ENCODE results near the gene SHLD2.
"Not testable (repeated sequence)": the region's sequence is repeated elsewhere in the genome, so short reads cannot be mapped to it uniquely, and the experiment has no call there.

The SHLD2 gene, protein sequence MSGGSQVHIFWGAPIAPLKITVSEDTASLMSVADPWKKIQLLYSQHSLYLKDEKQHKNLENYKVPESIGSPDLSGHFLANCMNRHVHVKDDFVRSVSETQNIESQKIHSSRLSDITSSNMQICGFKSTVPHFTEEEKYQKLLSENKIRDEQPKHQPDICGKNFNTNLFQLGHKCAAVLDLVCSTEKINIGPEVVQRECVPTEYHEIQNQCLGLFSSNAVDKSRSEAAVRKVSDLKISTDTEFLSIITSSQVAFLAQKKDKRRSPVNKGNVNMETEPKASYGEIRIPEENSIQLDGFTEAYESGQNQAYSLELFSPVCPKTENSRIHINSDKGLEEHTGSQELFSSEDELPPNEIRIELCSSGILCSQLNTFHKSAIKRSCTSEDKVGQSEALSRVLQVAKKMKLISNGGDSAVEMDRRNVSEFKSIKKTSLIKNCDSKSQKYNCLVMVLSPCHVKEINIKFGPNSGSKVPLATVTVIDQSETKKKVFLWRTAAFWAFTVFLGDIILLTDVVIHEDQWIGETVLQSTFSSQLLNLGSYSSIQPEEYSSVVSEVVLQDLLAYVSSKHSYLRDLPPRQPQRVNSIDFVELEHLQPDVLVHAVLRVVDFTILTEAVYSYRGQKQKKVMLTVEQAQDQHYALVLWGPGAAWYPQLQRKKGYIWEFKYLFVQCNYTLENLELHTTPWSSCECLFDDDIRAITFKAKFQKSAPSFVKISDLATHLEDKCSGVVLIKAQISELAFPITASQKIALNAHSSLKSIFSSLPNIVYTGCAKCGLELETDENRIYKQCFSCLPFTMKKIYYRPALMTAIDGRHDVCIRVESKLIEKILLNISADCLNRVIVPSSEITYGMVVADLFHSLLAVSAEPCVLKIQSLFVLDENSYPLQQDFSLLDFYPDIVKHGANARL

DNA sequence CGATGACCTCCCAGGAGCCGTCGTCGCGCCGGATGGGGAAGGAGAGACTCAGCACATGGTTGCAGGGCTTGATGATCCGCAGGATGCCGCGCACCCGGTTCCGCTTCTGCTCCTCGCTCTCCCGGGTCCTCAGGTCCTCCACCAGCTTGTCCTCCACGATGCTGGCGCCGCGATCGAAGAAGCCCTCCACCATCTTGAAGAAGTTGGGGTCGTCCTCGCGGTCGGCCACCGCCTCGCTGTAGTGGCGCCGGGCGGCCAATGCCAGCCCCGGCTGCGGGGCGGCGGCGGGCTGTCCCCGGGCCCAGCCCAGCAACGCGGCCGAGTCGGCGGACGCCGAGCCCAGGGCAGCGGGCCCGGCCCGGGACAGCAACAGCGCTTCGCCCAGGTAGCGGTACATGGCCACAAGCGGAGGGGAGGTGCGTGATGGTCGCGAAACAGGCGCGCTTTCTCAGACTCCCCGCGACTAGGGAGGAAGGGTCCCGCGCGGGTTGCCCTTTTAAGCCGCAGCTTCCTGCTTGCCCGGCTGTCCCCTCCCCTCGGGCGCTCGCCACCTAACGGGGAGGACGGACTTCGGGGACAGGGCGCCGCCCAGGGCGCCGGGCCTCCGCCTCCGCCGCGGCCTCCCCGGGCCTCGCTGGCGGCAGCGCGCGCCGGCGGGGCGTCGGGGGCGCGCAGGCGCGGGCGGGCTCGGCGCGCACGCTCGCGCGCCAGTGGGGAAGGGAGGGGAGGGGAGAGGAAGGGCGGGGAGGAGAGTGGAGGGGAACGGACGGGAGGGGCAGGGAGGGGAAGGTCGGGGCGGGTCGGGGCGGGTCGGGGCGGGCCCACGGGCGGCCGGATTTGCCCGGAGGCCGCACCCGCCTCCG lies at the start of gene SHLD2, which contains the start of gene GLUD1:
Gene SHLD2, plus strand, starts transcription at position 834 of the 863 bp plus-strand sequence. CDS start 56,149 bp downstream, outside the sequence.
Gene GLUD1, minus strand, starts transcription at position 471 of the 863 bp plus-strand sequence. Its CDS starts 74 bp downstream, at position 397.
- peak; percentile 74 for DNase-seq (ENCODE audit: low read depth)

DNA sequence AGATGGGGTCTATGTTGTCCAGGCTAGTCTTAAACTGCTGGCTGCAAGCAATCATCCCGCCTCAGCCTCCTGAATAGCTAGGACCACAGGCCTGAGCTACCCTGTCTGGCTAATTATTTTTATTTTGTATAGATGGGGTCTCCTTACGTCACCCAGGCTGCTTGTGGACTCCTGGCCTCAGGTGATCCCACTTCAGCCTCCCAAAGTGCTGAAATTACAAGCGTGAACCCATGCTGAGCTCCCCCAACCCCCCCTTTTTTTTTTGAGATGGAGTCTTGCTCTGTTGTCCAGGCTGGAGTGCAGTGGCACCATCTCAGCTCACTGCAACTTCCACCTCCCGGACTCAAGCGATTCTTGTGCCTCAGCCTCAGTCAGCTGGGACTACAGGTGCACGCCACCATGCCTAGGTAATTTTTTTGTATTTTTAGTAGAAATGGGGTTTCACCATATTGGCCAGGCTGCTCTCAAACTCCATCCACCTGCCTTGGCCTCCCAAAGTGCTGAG lies 49.5 kb upstream of the SHLD2 start:
- no peak for DNase-seq (ENCODE audit: low read depth)

DNA sequence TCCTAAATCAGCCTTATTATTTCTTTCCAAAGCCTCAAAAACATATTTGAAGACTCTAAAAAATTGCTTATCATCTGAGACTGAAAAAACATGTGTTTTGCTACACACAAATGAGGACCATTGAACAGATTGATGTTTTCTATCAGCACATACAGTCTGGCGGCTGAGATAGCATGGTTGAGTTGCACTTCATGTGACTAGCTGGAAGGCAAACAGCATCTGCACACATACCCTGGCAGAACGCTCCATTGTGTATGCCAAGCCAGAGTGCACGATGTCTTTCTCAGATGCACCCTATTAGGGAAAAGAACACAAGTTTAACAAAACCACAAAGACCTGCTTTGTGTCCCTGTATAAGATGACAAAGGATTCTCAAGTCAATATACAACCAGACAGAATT lies 41.9 kb upstream of the SHLD2 start:
- no peak for DNase-seq (ENCODE audit: low read depth)

DNA sequence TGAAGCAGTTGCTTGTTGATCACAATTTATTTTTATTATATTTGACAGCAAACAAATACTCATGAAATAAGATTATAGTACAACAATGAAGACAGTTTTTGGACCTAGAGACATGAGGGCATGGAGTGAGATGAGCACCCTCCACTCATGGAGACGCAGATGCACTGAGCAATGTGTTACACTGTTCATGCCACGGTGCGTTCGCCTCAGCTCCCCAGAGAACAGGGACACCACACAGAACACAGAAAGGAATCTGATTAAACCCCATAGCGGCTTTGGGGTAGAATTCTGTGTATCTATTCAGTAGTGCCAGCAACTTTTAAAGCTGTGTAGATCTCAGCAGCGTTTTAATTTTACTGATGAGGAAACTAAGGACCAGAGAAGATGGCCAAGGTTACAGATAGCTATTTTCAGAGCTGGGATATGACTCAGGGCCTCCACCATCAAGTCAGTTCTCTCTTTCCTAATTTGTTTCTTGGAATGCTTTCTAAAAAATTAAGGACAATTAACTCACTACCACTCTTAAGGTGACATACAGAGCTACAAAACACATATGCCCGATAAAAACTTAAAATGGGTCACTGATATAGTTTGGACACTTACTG lies 41.3 kb upstream of the SHLD2 start:
- DNase-seq (ENCODE audit: low read depth): no peak

DNA sequence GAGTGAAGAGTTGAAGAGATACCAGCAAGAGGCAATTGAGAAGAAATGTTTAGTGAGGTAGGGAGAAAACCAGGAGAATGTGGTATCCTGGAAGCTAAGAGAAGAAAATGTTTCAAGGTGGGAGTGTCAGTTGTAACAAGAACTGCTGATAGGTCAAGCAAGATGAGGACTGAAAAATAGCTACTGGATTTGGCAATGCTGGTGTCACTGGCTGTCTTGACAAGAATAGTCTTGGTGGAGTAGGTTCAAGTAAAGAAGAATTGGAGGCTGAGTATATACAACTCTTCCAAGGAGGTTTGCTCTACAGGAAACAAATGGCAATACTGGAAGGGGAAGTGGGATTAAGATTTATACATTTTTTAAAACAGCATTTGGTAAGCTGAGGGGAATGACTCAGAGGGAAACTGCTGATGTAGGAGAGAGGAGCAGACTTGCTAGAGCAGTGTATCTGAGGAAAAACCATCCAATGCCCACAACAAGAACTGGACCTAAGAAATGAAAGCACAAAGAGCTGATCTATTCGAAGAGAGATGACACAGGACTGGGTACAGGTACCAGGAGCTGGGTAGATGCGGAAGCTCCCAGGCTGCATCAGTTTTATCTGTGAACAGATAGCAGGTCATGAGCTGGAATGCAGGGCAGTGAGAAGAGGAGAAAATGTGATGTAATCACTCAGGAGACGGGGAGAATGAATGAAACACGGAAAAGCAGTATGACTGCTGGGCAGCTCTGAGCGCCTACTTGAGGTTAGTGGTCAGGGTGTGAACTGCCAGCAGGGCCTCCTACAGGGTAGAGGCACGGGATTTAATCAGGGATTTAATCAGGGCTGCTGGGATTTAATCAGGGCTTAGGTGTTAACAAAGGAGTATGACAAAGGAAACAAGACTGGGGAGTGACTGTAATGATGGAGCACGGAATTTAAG lies 40.4 kb upstream of the SHLD2 start:
- no peak for DNase-seq (ENCODE audit: low read depth)

DNA sequence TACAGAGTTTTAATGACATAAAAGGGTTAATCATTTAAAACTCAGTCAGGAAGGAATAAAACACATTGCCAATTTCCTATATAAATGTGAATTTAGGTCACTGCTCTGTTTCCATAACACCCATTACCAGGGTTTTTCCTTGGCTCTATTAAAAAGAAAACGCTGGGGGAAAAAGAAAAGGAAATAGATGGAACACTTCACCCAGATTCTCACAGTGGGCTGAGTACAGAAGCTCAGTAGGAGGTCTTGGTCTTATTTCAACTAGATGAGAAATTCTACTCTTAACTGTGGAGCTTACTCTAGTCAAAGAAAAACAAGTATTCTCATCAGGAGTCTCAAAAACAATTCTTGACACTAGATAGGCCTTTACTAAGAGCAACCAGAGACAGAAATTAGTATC lies 36.8 kb upstream of the SHLD2 start:
- no peak for DNase-seq (ENCODE audit: low read depth)

DNA sequence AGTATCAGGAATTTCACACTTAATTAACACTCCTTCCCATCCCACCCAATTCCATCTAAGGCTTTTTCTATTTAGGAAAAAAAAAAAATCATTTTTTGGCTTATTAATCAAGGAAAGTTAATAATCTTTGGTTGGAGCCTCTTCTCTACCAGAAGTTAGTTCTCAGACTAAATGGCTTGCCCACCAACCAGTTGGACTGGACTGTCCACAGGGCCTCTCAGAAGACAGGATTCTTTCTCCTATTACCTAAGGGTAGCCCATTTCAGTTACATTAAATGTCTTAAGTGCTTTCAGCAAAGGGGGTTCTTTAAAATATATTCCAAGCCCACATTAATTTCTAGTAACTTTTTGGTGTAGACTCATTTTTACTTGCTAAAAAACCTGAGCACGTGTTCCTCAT lies 35.6 kb upstream of the SHLD2 start:
- DNase-seq (ENCODE audit: low read depth): no peak

DNA sequence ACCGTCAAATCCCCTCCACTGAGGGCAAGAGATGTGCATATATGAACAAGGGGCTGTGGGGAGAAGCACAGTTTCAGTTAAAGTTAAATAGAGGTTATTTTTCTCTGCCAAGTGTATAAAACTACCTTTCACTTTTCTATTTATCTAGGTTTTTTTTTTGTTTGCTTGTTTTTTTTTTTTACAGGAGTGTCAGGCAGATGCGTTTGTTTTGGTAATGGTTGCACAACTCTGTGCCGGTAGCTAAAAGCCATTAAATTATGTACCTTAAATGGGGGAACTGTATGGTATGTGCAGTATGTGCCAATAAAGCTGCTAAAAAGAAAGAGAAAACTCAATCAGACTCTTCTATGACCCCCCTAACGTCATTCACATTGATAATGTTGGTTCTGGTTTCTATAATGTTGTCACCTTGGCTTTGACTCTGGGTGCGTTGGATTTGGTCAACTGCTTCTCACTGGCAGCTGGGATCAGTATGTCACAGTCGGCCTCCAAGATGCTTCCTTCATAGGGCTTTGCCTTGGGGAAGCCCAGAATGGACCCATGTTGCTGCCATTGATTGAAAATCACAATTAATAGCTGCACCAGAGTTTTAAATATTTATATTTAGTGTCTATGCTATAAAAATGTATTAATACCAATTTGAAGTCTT lies 34.6 kb upstream of the SHLD2 start:
- DNase-seq (ENCODE audit: low read depth): no peak

DNA sequence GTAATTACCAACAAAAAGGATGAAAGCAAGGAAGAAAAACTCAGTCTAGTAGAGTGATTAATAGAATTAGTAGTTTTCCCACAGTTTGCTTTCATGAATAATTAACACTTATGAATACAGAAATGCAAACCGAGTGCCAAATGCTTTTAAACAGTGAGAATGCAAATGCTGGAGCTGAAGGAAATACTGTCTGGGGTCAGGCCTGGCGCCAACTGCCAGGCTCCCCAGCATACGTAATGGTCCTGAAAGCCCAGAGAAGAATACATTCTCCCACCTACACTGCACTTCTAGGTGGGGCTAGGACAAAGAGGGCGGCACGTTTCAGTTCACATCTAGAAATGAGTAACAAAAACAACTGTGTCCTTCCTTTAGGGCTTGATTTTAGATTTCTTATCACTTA lies 30.4 kb upstream of the SHLD2 start:
- no peak for DNase-seq (ENCODE audit: low read depth)

DNA sequence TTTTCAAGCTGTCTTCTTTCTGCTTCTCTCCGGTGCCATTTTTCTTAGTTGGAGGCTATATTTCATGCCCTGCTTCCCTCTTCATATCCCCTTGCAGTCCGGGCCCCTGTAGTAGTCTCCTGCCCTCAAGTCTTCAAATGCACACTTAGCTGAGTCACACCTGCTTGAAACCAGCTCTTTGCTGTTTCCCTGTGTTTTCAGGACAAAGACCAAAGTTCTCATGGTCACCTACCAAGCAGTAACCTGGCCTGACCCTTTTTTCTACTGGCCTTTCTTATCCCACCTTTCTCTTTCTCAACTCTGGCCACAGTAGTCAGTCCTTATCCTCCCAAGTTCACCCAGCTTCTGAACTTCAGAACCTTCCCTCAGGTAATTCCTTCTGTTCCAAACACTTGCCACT lies 28.8 kb upstream of the SHLD2 start:
- DNase-seq (ENCODE audit: low read depth): no peak

DNA sequence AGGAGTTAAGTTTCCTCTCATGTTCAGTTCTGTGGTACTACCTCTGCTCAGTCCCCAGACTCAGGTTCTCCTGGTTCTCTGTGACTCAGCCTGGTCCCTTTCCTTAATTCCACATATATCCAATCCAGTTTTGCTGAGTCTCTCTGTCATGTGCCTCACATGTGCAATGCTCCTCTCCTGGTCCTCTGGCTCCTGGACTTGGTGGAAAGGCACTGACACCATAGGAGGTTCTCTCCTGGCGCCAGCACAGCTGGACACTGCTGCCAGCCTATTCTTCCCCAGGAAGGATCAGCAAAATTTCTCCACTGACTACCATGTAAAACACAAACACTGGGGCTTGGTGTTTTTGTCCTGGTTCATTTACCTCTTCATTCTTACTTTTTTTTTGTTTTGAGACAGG lies 28.1 kb upstream of the SHLD2 start:
- no peak for DNase-seq (ENCODE audit: low read depth)

DNA sequence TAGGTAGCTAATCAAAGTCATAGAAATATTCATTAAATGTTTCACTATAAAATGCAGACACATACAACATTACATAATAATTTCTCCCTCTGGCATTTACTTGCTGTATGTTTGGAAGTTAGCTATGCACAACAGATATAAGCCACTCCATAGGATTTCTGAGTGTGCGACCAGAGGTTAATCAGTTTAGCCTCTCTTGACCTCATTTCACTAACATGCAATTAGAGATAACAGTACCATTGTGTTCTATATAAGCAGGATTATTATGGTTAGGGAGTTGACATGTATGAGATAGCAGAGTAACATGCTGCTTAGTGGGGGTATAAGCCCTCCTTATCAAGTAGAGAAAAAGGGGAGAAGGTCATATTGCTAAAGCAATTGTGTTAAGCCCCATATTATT lies 26.7 kb upstream of the SHLD2 start:
- DNase-seq (ENCODE audit: low read depth): no peak

DNA sequence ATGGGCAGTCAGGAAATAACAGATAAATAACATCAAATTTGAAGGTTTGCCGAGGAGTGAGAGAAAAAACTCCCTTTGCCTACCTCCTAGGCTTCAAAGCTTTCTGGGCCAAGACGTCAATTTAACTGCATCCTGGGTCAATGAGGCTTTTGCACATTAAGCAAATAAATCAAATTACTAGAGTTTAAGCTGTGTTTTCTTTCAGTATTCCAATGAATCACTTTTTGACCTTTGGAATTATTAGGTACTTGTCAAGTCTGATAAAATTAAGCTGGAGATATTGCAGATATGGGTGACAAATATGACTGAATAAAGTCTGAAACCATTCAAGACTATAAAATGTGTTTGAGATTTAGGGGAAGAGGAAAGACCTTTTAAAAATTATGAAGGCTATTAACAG lies 22.6 kb upstream of the SHLD2 start:
- no peak for DNase-seq (ENCODE audit: low read depth)

DNA sequence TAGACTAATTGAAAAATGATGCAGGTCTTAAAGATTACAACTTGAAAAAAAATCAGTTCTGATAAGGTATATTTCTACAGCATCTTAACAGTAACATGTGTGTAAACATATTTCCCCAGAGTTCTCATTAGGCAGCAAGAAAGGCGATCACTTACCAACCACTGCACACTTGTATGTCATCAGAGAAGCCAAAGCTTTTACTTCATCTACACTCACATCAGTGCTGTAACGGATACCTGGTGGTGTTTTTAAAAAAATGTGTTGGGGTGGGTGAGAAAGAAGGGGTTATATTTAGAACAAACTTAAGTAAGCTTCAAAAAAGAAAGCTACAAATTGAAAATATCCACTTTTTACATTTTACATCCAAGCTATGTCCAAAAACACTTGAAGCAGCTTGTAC lies 18.6 kb upstream of the SHLD2 start:
- not testable (repeated sequence) for DNase-seq (ENCODE audit: low read depth)

DNA sequence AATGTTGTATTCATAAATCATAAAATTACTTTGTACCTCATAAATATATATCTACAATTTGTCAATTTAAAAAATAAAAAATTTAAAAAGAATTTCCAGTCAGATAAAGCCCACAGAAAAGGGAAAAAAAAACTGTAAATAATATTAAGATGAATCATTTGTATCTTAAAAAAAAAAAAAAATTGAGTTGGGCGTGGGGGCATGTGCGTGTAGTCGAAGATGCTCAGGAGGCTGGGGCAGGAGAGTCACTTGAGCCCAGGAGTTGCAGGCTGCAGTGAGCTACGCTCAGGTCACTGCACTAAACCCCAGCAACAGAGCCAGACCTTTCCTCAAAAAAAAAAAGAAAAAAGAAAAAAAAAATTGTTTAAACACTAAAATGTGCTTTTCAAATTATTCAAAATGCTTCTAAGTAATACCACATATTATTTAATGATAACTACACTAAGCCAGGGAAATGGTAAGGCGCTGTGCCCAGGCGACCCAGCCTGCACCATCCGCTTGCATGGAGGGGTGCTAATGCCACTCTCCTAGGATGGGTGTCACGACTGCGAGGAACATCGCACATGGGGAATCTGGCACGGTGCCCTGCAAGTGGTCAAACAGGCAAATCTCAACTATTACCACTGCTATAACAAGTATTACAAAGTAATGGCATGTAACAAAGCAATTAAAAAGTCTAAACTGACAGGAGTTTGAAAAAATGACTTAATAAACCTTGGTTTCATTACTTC lies 15.7 kb upstream of the SHLD2 start:
- DNase-seq (ENCODE audit: low read depth): no peak

DNA sequence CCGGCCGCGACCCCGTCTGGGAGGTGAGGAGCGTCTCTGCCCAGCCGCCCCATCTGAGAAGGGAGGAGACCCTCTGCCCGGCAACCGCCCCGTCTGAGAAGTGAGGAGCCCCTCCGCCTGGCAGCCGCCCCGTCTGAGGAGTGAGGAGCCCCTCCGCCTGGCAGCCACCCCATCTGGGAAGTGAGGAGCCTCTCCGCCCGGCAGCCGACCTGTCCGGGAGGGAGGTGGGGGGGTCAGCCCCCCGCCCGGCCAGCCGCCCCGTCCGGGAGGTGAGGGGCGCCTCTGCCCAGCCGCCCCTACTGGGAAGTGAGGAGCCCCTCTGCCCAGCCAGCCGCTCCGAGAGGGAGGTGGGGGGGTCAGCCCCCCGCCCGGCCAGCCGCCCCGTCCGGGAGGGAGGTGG lies 14.4 kb upstream of the SHLD2 start:
- not testable (repeated sequence) for DNase-seq (ENCODE audit: low read depth)

DNA sequence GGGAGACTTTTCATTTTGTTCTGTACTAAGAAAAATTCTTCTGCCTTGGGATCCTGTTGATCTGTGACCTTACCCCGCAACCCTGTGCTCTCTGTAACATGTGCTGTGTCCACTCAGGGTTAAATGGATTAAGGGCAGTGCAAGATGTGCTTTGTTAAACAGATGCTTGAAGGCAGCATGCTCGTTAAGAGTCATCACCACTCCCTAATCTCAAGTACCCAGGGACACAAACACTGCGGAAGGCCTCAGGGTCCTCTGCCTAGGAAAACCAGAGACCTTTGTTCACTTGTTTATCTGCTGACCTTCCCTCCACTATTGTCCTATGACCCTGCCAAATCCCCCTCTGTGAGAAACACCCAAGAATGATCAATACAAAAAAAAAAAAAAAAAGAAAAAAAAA lies 13.4 kb upstream of the SHLD2 start:
- DNase-seq (ENCODE audit: low read depth): not testable (repeated sequence)

DNA sequence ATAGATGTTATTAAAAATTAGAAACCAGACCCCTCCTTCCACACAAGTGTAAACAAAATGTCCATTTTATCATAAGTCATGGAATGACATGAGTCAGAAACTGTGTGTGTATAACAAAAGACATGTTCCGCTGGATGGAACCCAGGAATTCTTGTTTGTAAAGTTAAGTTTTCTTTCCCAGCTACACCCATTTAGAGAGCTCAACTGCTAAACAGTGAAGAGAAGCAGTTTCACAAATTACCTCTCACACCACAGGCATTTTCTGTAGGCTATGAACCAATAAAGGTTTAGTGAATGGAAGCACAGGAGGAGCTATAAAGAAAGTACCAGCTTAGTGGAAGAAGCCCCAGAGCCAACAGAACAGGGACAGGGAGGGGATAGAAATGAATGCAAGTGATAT lies 12.8 kb upstream of the SHLD2 start:
- not testable (repeated sequence) for DNase-seq (ENCODE audit: low read depth)
